Spleen (tissue), 11 donors: Measurements from ENCODE around the gene WDR72. TPM values are rescaled to one million over a fixed set of nuclear protein-coding genes. Genes with fewer than 3 reads are reported as not detected.

Experiments
- DNase-seq: peaks from one replicate; pipeline ENCODE4 v3.0.0-alpha.2; 2020
- H3K27ac ChIP-seq, 8 donors: fragments of 200-600 bp; sonication (generic) in 7 of 8; 1 replicate in 4 of 8; 2 replicates in 4 of 8; pipeline versions ENCODE4 v1.5.0 to v1.8.0; 2016 to 2021; ENCODE audit warnings: inconsistent platforms in 4 of 8, mild to moderate bottlenecking in 4 of 8, moderate library complexity in 1 of 8
- H3K27me3 ChIP-seq, 7 donors: fragments of 200-600 bp; sonication (generic) in 6 of 7; replicated peaks in 1 of 7; 1 replicate in 4 of 7; 2 replicates in 3 of 7; pipeline versions ENCODE4 v1.5.0 to v1.8.0; 2016 to 2021; ENCODE audit warnings: inconsistent platforms in 3 of 7, mild to moderate bottlenecking in 1 of 7
- H3K36me3 ChIP-seq, 6 donors: fragments of 200-600 bp; sonication (generic) in 5 of 6; 1 replicate in 4 of 6; 2 replicates in 2 of 6; pipeline versions ENCODE4 v1.5.0 to v1.8.0; 2016 to 2021; ENCODE audit warnings: inconsistent platforms in 2 of 6
- H3K4me1 ChIP-seq, 6 donors: fragments of 200-600 bp; sonication (generic) in 5 of 6; 1 replicate in 3 of 6; 2 replicates in 3 of 6; pipeline versions ENCODE4 v1.5.0 to v1.8.0; 2016 to 2021; ENCODE audit warnings: inconsistent platforms in 3 of 6
- H3K4me3 ChIP-seq, 8 donors: fragments of 200-600 bp; sonication (generic) in 7 of 8; 1 replicate in 4 of 8; 2 replicates in 4 of 8; pipeline versions ENCODE4 v1.5.0 to v1.8.0; 2016 to 2021; ENCODE audit warnings: inconsistent platforms in 4 of 8, mild to moderate bottlenecking in 4 of 8, moderate library complexity in 2 of 8
- H3K9me3 ChIP-seq, 8 donors: fragments of 200-600 bp; sonication (generic) in 7 of 8; 1 replicate in 4 of 8; 2 replicates in 4 of 8; pipeline versions ENCODE4 v1.5.0 to v1.8.0; 2016 to 2021; ENCODE audit warnings: inconsistent platforms in 4 of 8
- POLR2A ChIP-seq, 3 donors: fragments of 450-650 bp; IDR thresholded peaks; one replicate each; pipeline ENCODE4 v1.5.1; 2017; ENCODE audit warnings: antibody characterized with exemption in 3 of 3, mild to moderate bottlenecking in 1 of 3
- POLR2AphosphoS5 ChIP-seq, 3 donors: sonication (generic); formaldehyde crosslinking; IDR thresholded peaks; one replicate each; pipeline ENCODE4 v1.5.1; 2017; ENCODE audit warnings: antibody characterized with exemption in 3 of 3
- WGBS, 5 donors: extraction: QIAGEN DNeasy Blood & Tissue Kit in 3 of 5; methylation state at CpG; one replicate each; pipeline versions ENCODE4 v1.1.5 to v1.1.7; 2013 to 2018; 5-methylcytosine and 5-hydroxymethylcytosine counted together
- intact Hi-C: fragments of 100-400 bp; cut with DNase I; formaldehyde crosslinking; loops from one replicate; pipeline ENCODE4 v1.15.0; 2023; ENCODE audit warnings: low total_unique reads
- polyA plus RNA-seq, 3 donors: library from polyadenylated mRNA; stranded (reverse); fragments of 200-250 nt; gene quantifications; one replicate each; pipeline ENCODE4 v1.2.1, GENCODE V29; 2013
- total RNA-seq, 7 donors: library from RNA; depleted of rRNA in 3 of 7; stranded (reverse); fragments of >200 nt in 3 of 7; fragmentation: NEBNext Ultra II Directional in 4 of 7; extraction: Animal tissue kit (Norgen Biotek cat#: 25700) in 4 of 7; gene quantifications; one replicate each; pipeline versions ENCODE4 v1.1.0 to v1.2.1, GENCODE V29; 2016 to 2021
- TF ChIP-seq, protein P1 (sequence below), 11 experiments: fragments of 200-600 bp in 7 of 11; fragments of 450-650 bp in 4 of 11; sonication (generic) in 4 of 11; IDR thresholded peaks in 8 of 11; conservative IDR thresholded peaks in 3 of 11; 1 replicate in 7 of 11; 2 replicates in 4 of 11; pipeline versions ENCODE4 v1.4.0 to v1.8.0; 2016 to 2021; ENCODE audit warnings: antibody characterized with exemption in 11 of 11, inconsistent platforms in 4 of 11, mild to moderate bottlenecking in 1 of 11
- donor health status: healthy with polysubstance abuse.
- donor health status: DM: no; HTN: no; CAD: no; lungs with moderate emphysema.
- donor health status: DM: no; HTN: no; CAD: no.
- donor health status: Bipolar disorder and iron deficiency.
- donor health status: healthy.
- donor health status: DM: no; HTN: no; CAD: no.
- donor health status: DM: yes; HTN: yes; CAD: no.

The WDR72 gene
- total and polyA plus RNA-seq, 10 donors: not detected

DNA sequence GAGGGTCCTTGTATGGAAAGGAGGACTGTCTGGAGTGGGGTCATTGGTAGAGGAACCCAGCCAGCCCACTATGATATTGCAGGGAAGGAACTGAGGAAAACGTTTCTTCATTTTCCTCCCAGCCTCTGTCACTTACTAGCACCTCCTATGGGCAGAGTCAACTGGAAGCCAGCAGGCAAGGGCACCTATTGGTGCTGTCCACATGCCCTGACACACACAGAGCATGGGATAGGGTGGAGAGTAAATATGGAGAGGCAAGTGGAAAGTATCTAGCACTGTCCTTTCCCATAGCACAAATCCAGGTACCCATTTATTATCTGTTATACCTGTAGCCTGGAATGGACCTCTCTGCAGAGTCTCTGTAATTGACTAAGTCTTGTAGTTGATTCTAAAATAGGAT is 285.6 kb downstream of the WDR72 start:
- intact Hi-C loops: no loop called here
- peaks cover 0 to 7% (median 0%) of the 10 kb centered on the region in 8 donors for H3K9me3 ChIP-seq
- DNase-seq: no peak
- 32 to 47% (median 41%) methylated on average over 1 of the region's 1 CpG for WGBS, 5 donors
- no peak overlapping the region for H3K27ac ChIP-seq
- H3K4me1 ChIP-seq: no peaks in the 10 kb centered on the region
- no peak overlapping the region for H3K4me3 ChIP-seq
- TF ChIP-seq, protein P1, sequence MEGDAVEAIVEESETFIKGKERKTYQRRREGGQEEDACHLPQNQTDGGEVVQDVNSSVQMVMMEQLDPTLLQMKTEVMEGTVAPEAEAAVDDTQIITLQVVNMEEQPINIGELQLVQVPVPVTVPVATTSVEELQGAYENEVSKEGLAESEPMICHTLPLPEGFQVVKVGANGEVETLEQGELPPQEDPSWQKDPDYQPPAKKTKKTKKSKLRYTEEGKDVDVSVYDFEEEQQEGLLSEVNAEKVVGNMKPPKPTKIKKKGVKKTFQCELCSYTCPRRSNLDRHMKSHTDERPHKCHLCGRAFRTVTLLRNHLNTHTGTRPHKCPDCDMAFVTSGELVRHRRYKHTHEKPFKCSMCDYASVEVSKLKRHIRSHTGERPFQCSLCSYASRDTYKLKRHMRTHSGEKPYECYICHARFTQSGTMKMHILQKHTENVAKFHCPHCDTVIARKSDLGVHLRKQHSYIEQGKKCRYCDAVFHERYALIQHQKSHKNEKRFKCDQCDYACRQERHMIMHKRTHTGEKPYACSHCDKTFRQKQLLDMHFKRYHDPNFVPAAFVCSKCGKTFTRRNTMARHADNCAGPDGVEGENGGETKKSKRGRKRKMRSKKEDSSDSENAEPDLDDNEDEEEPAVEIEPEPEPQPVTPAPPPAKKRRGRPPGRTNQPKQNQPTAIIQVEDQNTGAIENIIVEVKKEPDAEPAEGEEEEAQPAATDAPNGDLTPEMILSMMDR (IDR thresholded peaks at IDR 0.05 in 8 of 11, conservative IDR thresholded peaks at IDR 0.05 in 3 of 11): no peak
- TF ChIP-seq POLR2AphosphoS5 (IDR thresholded peaks at IDR 0.05) (no peak), POLR2A (IDR thresholded peaks at IDR 0.05) (no peak)
- H3K27me3 ChIP-seq: no peaks in the 10 kb centered on the region
- H3K36me3 ChIP-seq: no peaks in the 10 kb centered on the region

DNA sequence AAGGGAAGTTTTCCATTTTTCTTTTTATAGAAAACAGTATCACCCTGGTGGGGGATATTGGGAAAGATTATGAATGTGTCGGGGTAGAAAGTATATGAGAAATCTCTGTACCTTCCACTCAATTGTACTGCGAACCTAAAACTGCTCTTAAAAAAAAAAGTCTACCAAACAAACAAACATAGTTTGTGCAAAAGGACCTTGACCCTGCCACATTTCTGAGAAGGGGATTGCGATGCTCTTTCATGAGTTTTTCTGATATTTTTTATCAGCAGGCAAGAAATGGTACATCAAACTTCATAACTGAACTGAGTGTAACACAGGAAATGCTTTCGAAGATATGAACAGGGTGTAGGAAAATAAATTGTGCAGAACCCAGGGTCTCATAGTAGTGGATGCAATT is 286.0 kb downstream of the WDR72 start:
- no peaks in the 10 kb centered on the region for H3K4me1 ChIP-seq
- H3K4me3 ChIP-seq: no peak overlapping the region
- intact Hi-C loops: no loop called here
- H3K27ac ChIP-seq: no peak overlapping the region
- 82 to 86% (median 83%) methylated on average over 4 of the region's 4 CpGs for WGBS, 5 donors
- H3K36me3 ChIP-seq: no peaks in the 10 kb centered on the region
- DNase-seq: no peak
- H3K9me3 ChIP-seq: peaks cover 0 to 7% (median 0%) of the 10 kb centered on the region in 8 donors
- no peak for TF ChIP-seq POLR2A (IDR thresholded peaks at IDR 0.05)
- H3K27me3 ChIP-seq: no peaks in the 10 kb centered on the region

DNA sequence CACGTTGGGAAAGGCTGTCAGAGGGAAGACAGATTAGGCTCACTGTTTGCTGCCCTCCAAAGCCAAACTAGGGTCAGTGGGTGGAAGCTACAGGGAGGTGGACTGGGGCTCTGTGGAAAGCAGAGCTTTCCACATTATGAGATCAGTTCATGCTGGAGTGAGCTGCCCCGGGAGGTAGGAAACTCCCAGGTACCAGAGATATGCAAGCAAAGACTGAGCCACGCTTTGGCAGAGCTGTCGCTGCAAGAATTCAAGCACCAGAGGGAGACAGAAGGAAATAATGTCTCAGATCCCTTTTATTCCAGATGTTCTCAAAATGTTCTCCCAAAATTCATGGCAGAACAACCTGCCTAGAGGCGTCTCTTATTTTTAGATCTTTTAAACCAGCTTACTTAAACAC is 286.6 kb downstream of the WDR72 start:
- H3K4me1 ChIP-seq: no peaks in the 10 kb centered on the region
- no peak for DNase-seq
- peaks cover 0 to 7% (median 0%) of the 10 kb centered on the region in 8 donors for H3K9me3 ChIP-seq
- intact Hi-C loops: no loop called here
- TF ChIP-seq POLR2AphosphoS5 (IDR thresholded peaks at IDR 0.05) (no peak), POLR2A (IDR thresholded peaks at IDR 0.05) (no peak)
- TF ChIP-seq, protein P1 (IDR thresholded peaks at IDR 0.05 in 8 of 11, conservative IDR thresholded peaks at IDR 0.05 in 3 of 11): no peak
- WGBS, 5 donors: 61 to 83% (median 74%) methylated on average over 5 of the region's 5 CpGs
- H3K4me3 ChIP-seq: no peak overlapping the region
- H3K36me3 ChIP-seq: no peaks in the 10 kb centered on the region
- H3K27ac ChIP-seq: no peak overlapping the region
- H3K27me3 ChIP-seq: no peaks in the 10 kb centered on the region

DNA sequence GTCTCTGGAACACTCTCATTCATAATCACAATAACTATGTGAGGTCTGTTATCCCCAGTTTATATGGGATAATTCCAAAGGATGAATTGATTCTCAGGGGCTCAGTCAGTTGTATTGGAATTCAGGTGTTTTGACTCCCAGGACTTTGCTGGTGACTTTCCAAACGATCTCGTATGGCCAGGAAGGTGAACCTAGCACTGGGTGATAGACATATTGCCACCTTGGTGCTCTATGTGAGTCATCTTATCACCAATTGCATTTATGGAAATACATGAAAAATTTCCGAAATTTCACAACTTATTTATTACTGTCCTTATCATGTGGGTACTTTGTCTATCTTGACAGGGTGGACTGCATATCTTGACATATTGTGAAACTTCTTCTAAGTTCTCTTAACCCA is 287.3 kb downstream of the WDR72 start:
- H3K9me3 ChIP-seq: peaks cover 0 to 7% (median 0%) of the 10 kb centered on the region in 8 donors
- no peaks in the 10 kb centered on the region for H3K36me3 ChIP-seq
- H3K27ac ChIP-seq: no peak overlapping the region
- H3K4me1 ChIP-seq: no peaks in the 10 kb centered on the region
- intact Hi-C loops: no loop called here
- no peaks in the 10 kb centered on the region for H3K27me3 ChIP-seq
- no peak for DNase-seq
- 75 to 90% (median 79%) methylated on average over 3 of the region's 3 CpGs for WGBS, 5 donors
- no peak overlapping the region for H3K4me3 ChIP-seq
- TF ChIP-seq POLR2A (IDR thresholded peaks at IDR 0.05) (no peak), POLR2AphosphoS5 (IDR thresholded peaks at IDR 0.05) (no peak)
- TF ChIP-seq, protein P1 (IDR thresholded peaks at IDR 0.05 in 8 of 11, conservative IDR thresholded peaks at IDR 0.05 in 3 of 11): no peak

DNA sequence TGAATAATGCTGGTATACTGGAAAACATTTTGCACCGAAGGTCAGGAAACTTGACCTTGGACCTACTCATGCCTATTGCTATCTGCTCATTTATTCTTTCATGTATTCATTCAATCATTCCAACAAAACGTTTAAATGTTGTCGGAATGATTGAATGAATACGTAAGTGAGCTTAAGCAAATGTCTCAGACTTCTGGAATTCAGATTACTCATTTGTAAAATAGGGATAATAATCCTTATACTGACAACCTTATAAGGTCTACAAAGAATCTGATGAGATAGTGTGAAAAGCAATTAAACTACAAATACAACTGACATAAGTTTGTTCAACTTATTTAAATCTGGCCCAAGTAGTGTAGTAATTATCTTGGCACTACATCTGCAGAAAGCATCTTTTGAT is 288.7 kb downstream of the WDR72 start:
- H3K36me3 ChIP-seq: no peaks in the 10 kb centered on the region
- intact Hi-C loops: no loop called here
- 78 to 85% (median 78%) methylated on average over 4 of the region's 4 CpGs for WGBS, 5 donors
- DNase-seq: no peak
- H3K27me3 ChIP-seq: no peaks in the 10 kb centered on the region
- no peak overlapping the region for H3K4me3 ChIP-seq
- TF ChIP-seq POLR2AphosphoS5 (IDR thresholded peaks at IDR 0.05) (no peak), POLR2A (IDR thresholded peaks at IDR 0.05) (no peak)
- TF ChIP-seq, protein P1 (IDR thresholded peaks at IDR 0.05 in 8 of 11, conservative IDR thresholded peaks at IDR 0.05 in 3 of 11): no peak
- no peak overlapping the region for H3K27ac ChIP-seq
- H3K9me3 ChIP-seq: peaks cover 0 to 7% (median 0%) of the 10 kb centered on the region in 8 donors
- H3K4me1 ChIP-seq: no peaks in the 10 kb centered on the region
